KBM-7 (cell line): ENCODE data around the gene GNAT1.
A peak's percentile ranks its signal among the peaks of the same experiment; 100 is the strongest.

ENCODE experiments used
- DNase-seq: peaks from one replicate; pipeline ENCODE4 v3.0.0-alpha.2; 2015
- in situ Hi-C: fragments of 300-500 bp; cut with MboI; formaldehyde crosslinking; loops from 2 replicates; pipeline ENCODE4 v1.14.3; 2020; ENCODE audit warnings: low sequenced_read_pairs, low pct_unique_long_range_greater_than_20kb, mixed read lengths

GNAT1 gene

DNA sequence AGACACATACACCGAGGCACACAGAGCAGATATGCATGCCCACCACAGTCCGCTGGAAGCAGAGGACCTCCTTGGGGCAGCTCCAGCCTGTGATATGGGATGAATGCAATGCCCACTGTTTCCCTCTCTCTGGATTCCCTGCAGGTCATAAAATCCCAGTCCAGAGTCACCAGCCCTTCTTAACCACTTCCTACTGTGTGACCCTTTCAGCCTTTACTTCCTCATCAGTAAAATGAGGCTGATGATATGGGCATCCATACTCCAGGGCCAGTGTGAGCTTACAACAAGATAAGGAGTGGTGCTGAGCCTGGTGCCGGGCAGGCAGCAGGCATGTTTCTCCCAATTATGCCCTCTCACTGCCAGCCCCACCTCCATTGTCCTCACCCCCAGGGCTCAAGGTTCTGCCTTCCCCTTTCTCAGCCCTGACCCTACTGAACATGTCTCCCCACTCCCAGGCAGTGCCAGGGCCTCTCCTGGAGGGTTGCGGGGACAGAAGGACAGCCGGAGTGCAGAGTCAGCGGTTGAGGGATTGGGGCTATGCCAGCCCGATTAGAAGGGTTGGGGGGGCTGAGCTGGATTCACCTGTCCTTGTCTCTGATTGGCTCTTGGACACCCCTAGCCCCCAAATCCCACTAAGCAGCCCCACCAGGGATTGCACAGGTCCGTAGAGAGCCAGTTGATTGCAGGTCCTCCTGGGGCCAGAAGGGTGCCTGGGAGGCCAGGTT, at the start of gene GNAT1:
GNAT1 (plus strand) TSS at position 675 of the 725 bp plus-strand sequence. CDS start 116 bp downstream, outside the sequence.
- DNase-seq, result peak; percentile 74
- in situ Hi-C loops, result no loop called here

DNA sequence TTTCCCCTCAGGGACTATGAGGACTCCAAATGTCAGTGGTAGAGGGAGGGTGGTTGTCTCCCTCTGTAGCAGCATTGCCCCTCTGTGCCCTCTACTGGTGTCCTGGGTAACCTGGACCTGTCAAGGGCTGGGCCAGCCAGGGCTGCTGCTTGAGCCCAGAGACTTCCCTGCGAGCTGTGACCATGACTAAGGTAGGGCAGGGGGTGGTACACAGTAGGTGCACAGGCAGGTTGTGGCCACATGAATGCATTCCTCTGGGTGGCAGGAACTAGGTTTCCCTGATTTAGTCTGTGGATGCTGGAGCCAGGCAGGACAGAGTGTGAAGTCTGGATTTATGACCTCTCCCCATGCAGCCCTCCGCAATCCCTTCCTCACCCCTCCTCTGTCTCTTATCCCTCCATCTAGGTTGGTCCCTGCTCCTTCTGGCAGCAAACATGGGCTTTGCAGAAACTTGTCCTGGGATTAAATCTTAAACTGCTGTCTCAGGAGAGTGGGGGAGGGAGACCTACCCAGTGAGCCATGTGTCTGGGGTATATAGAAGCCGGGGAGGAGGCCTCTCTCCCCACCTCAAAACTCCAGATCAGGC, 45.0 kb upstream of the GNAT1 start:
- DNase-seq, result no peak
- in situ Hi-C loops, result no loop called here

DNA sequence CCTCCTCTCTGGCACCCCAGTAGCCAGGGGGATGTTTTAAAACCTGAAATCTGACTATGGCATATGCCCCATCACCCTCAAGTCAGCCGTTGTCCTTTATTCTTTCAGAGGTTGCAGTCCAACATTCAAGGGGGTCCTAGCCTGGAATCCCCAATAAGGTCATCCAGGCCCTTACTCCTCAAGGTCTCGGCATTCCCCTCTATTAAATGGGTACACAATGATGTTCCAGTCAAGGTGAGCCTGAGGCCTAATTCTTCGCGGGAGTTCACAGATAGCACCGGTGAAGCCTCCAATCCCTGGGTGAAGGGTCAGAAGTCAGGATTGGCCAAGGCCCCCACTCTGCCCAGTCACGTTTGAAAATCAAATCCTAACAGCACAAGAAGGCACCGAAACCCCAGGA, 44.4 kb upstream of the GNAT1 start:
- in situ Hi-C loops, result no loop called here
- no peak for DNase-seq

DNA sequence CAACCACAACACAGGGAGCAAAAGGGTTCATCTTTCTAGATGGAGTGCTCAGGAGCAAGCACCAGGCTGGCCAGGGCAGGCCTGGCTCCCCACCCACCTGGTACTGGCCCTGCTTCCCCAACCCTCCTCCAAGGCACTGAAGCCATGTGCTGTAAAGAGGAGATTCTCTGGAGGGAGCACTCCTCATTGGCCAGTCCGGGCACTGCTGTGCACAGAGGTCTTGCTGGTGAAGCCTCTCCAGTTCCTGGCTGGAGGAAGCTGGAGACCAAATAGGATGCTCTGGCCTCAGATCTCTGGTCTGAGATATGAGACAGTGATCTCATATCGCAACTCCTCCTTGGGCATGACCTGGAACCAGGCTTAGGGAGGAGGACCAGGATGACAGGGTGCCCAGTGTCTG, 44.0 kb upstream of the GNAT1 start:
- no peak for DNase-seq
- in situ Hi-C loops, result no loop called here

DNA sequence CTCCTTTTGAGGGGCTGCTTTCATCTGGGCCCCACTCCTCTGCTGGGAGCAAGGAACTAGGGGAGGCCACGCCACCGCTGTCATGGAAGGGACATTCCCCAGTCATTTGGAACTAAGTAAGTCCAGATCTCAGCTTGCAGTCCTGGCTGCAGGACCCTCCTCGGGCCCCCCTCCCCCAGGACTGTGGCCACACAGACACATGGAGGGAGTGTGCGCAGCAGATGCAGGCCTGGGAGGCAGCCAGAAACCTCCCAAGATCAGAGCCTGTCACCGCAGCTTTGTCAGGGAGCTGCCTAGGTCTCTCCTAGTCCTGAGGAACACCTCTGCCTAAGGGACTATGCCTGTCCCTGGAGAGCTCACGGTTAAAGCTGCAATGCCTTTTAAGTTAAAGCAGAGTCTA, 43.5 kb upstream of the GNAT1 start:
- DNase-seq, result no peak
- in situ Hi-C loops, result no loop called here

DNA sequence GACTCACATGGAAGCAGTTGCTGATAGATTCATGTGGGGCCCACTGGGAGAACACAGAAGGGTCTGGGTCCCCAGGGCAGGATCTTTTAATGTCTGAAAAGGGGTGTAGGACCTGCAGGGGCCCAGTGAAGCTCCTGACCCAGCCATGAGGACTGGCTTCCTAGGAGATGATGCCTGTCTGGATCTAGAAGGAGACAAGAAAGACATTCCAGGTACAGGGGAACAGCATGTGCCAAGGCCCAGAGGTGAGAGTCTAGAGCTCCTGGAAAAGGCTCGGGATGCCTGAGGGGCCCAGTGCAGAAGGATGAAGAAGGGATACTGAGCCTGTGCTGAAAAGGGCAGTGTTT, 41.0 kb upstream of the GNAT1 start:
- in situ Hi-C loops, result no loop called here

DNA sequence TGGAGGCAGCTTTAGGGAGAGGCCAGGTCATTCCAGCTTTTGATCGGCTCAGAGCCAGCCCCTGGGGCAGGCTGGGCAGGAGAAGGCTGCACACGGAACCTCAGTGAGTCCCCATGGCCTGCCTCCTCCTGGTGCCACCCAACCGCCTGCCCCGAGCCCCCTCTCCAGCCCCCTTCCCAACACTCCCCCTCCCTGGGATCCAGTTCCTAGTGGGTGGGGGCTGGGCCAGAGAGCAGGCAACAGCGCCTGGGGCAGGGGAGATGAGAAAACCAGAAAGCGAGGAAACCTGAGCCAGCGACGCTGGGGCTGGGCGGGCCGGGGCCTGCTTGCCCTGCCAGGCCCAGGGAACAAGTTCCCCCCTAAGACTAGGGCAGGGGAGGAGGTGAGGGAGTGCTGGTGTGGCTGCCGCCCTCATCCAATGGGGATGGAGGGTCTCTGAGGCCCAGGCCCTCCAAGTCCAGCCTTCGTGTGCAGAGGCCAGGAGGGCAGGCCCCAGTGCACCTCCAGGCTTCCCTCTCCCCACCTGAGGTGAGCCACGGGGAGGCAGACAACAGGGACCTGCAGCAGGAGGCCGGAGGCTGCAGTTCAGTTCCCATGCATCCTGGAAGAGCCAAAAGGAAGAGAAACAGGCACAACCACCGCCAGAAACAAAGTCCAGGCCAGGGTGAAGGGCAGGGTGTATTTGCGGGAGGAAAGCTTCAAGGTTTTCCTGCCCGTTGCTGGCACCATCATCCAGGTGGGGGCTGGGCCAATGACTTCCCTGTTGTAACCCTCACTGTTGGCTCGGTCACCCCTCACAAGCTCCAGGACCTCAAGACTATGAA, 40.3 kb upstream of the GNAT1 start:
- no peak for DNase-seq
- in situ Hi-C loops, result no loop called here

More for the DNA sequence above, 41.0 kb upstream of the GNAT1 start:
- DNase-seq, result no peak

DNA sequence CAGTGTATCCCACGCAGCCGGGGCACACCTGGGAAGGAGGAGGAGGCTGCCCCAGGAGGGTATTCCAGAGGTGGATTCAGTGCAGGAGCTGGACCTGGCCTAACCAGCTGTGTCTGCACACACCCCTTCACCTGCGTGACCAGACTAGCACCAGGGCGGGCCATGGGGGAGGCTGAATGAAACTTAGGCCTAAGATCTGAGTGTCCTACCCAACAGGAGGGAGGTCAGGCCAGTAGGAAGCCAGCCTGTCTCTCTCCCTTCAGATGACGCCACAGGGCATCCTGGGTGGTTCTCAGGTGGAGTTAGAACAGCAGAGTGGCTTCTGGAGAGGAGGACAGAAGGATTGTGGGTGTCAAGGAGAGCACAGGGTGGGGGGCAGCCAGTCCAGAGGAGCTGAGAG, 39.7 kb upstream of the GNAT1 start:
- in situ Hi-C loops, result no loop called here
- DNase-seq, result no peak

DNA sequence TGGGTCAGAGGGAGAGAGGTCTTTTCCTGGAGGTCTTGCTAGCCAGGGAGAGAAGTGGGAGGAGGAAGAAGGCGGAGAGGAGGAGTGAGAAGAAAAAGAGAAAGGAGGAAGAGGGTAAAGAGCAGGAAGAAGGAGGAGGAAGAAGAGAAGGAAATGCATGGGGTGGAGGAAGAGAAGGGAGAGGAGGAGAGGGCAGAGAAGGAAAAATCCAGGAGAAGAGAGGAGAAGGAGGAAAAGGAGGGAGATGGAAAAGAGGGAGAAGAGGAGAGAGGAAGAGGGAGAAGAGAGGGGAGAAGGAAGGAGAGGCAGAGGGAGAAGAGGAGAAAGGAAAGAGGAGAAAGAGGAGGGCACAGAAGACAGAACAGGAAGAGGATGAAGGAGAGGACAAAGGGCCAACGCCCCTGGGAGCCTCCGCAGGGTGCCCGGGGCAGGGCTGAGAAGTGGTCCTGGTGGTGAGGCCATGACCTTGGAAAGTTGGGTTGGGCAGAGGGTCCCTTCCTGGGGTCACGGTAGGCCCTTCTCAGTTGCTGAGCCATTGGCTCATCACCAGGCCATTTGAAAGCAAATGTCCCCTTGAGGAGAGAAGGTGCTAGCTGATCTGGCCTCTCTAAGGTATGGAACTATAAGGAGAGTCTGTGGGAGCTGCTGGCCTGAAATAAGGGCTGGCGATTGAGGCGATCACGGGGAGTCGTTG, 37.5 kb upstream of the GNAT1 start:
- no peak for DNase-seq
- in situ Hi-C loops, result no loop called here

DNA sequence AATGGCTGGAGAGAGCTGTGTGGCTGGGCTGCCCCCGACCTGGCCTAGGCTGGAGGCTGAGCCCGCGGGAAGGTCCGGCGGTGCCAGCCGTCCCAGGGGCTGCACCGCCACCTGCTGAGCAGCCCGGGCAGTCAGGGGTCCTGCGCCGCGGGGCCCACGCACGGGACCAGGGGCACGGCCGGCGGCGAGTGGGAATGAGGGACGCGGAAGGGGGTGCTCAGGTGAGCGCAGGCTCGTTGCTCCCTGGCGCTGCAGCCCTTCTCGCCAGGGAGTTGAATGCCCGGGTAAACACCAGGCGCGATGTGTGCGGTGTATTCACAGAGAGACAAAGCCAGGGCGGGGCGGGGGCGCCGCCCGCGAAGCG, 37.0 kb upstream of the GNAT1 start:
- DNase-seq, result peak; percentile 49
- in situ Hi-C loops, result no loop called here

DNA sequence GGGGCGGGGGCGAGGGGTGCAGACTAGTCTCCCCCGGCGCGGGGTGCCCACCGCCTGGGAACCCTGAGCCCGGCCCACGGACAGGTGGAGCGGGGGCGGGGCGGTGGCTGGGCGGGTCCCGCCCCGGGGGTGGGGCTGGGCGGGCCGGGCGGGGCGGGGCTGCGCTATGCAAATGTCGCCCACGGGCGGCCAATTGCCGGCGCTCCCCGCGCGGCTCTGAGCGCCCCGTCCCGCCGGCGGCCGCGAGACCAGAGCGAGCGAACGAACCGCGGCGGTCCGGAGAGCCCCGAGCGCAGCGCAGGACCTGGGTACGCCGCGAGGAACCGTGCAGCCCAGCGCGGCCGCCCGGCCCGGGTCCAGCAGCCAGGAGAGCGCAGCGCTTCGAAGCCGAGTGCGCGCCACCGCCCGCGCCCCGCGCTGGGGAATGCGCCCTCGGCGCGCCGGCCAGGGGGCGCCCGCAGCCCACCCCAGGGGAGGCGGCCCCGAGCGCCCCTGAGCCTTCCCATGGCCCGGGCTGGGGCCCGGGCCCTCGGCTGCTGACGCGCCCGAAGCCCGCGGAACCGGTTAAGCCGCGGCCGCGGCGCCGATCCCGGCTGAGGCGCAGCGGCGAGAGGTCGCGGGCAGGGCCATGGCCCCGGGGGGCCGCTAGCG, 36.4 kb upstream of the GNAT1 start, which contains the start of gene SEMA3F:
SEMA3F (plus strand) TSS at position 485 of the 651 bp plus-strand sequence. CDS start 4,299 bp downstream, outside the sequence.
- peak; percentile 55 for DNase-seq
- in situ Hi-C loops, result no loop called here

DNA sequence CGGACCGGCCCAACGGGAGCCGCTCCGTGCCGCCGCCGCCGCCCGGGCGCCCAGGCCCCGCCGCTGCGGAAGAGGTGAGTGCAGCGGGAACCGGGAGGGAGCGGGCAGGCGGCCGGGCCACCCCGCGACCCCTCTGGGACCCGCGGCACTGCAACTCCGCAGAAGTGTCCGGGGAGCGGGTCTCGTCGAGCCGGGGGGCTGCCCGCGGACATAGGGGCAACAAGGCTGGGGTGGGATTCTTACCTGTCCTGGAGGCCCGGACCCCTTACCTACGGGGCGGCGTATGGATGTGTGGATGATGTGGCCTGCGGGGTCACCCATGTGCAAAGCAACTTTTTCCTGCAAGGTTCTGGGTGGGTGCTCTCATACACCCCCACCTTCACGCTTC, 35.9 kb upstream of the GNAT1 start:
- in situ Hi-C loops, result no loop called here
- no peak for DNase-seq

DNA sequence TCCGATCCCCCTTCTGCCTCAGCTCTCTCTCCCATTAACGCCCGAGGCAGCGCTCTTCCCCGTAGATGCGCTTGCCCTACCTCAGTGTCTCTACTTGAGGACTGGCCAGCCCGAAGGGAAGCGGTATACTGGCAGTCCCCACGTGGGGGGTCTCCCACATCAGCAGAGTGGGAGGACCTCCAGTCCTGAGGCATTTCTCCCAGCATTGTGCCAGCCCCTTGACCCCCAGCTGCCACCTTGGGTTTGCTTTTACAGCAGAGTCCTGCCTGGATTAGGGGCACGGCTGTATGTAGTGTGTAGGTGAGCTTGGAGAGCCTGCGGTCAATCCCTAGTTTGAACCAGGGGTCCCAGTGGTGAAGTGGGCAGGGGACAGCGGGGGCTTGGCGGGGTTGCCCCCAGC, 35.5 kb upstream of the GNAT1 start:
- no peak for DNase-seq
- in situ Hi-C loops, result no loop called here

DNA sequence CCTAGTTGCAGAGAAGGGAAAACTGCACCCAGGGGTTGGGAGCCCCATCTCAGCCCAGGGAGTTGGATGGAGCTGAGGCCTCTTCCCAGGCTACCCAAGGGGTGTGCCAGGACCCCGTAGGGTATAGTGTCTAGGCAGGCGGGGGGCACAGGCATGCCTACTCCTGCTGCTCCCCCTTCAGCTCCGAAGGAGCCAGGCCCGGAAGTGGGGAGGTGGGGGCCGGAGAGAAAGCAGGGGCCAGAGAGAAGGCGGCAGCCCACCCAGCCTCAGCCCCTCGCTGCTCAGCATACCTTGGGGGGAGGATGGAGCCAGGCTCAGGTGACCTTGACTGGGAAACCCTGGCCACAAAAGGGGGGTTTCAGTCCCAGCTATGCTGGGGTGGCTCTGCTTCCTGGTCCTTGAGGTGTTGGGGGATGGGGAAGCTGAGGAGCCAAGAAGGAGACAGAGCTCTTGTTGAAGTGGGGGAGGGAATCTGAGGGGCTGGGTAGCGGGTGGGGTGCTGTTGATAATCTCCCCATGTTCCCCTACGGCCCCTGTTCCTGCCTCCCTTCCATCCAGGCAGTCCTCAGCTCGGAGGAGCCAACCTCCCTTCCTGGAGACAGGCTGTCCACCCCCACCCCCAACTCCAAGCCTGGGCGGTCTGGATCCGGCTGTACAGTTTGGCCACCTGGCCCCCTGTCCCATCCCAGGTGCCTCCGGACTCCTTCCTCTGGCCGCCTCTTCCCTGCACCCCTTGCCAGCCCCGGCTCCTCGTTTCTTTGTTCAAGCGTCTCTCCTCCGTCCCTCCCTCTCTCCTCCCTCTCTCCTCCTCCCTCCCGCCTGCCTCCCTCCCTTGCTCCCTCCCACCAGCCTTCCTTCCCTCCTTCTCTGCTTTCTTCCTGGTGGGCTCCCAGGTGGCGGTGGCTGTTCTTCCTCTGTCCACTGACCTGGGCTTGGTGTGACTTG, 34.6 kb upstream of the GNAT1 start:
- in situ Hi-C loops, result no loop called here
- no peak for DNase-seq

DNA sequence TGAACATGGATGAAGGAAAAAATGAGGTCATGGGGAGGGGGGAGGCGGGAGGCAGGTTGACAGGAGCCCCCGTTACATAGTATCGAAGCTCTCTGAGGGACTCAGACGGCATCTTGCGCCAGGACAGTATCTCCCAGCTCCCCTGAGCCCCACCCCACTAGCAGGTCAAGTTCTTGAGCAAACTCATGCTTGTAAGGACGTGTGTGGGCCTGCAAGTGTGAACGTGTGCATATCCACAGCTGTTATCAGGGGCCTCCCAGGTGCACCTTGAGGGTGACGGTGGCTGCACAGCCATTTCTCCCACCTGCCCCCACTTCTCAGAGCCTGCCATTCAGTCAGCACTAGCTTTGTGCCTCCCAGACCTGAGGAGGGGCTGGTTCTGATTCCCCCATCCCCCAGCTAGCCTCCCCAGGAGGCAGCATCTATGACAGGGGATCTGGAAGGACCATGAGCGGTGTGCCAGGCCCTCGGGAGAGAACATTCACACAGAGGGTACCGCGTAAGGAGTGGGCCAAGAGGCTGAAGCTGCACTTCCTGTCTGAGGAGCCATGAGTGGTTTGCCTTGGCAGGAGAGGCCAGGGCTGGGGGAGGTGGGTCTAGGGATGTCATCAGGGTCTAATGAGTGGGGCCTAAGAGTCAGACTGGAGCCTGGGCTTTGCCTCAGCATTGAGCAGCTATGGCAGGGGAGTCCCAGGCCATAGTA, 33.4 kb upstream of the GNAT1 start:
- in situ Hi-C loops, result no loop called here
- peak; percentile 38 for DNase-seq

DNA sequence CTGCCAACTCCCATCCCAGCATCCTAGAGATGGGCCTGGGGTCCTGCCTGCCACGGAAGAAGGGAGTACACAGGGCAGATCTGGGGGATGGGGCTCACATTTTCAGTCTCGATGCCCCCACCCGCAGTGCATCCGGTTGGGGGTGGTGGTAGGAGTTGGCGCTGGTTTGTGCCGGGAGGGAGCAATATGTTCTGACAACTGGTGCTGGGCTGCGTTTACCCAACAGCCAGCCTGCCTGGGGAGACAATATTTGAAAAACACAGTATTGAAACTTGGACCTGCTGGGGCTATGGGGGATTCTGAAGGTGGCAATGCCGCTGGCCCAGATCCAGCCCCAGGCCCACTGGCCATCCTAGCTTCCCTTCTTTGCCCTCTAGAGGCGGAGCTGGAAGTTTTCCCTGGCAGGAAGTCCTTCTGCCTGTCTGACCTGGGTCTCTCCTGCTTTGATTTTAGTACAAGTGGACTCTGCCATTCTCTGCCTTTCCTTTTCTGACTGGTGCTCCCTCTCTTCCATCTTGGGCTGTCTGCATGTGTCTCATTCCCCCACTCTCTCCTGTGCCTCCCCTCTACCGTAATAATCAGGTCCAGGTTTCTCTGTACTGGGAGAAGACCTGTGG, 32.8 kb upstream of the GNAT1 start:
- in situ Hi-C loops, result no loop called here
- DNase-seq, result no peak

DNA sequence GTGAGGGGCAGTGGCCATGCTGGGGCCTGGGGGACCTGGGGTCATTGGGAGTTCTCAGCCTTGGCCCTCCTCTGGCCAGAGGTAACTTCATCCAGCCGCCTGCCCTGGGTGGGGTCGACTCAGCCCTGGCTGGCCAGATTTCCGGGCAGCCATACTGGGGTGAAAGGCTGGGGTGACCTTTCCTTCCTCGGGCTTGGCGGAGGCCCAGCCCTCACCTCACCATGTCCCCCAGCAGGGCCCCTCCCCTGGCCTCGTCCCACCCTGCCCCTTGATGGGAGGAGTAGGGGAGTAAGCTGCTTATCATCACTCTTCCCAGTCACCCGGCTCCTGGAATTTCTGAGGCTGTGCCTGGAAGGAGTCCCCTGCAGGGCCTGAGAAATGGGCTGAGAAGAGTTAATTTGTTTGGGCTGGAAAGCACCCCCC, 30.8 kb upstream of the GNAT1 start:
- no peak for DNase-seq
- in situ Hi-C loops, result no loop called here
